NCI-H345 (cell line): ENCODE results near the gene HYPK.

Experiments
- DNase-seq: peaks from one replicate; lab custom pipeline; 2025; lab: John Stamatoyannopoulos, UW

HYPK gene

DNA sequence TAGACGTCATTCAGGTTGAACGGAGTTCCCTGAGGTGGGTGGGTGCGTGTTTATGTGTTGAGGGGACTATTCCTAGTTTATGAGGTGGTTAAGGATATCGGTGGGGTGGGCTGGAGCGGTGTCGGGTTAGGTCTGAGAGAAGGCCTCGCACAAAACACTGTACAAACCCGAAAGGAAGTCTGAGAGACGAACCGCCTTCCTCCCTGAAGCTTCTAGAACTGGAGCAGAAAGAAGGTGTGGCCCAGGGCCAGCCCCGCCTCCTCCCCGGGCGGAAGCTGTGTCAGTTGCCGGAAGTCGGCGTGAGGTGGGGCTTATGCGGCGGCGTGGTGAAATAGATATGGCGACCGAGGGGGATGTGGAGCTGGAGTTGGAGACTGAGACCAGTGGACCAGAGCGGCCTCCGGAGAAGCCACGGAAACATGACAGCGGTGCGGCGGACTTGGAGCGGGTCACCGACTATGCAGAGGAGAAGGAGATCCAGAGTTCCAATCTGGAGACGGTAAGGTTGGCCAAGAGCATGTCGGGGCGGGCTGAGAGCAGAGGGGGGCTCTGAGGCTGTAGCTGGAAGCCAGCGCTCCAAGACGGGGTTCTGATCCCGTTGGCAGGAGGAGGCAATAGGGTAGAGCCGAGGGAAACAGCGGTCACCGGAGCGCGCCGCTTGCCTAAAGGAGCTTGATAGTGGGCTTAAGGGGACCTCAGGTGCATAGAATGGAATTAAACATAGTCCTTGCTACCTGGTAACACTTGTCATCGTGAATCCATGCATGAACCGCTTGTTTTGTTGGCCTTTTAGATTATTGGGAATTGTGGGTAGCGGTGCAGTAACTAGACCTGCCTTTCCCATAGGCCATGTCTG, at the start of gene HYPK:
Gene HYPK, plus strand, starts transcription at position 314 of the 856 bp plus-strand sequence. Its CDS starts 24 bp downstream, at position 338.
- peak; percentile 78 for DNase-seq

GRCh38 chr15:43751885-43752284, 48.5 kb upstream of the HYPK start:
- no peak for DNase-seq

- DNase-seq = no peak
These were observed 37.6 kb upstream of the HYPK start for GRCh38 chr15:43762824-43763223.

- no peak for DNase-seq
These were observed 36.5 kb upstream of the HYPK start for GRCh38 chr15:43763819-43764446.

DNA sequence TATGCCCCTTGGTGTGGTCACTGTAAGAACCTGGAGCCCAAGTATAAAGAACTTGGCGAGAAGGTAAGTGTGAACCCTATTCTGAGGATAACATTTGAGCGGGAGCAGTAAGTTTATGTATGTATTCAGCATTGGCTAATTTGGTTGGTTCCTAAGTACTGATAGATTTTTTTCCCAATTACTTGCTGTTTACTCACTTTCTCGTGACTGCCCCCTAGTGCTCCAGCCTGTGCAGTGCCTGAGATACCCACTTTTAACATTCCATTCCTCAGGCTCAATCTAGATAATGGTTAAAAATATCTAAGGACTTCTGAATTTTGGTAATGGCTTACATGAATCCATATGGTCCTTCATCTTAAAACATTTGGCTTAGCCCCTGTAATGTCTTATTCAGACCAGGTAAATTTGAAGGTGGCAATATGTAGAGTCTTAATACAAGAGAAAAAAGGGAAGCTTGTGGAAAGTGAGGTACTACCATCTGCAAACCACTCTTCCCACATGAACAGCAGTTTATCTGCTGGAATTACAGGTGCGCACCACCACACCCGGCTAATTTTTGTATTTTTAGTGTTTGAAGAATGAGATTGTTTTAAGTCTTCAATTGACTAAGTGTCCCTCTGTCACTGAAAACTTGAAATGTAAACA, 30.7 kb upstream of the HYPK start:
- DNase-seq = peak; percentile 22

DNA sequence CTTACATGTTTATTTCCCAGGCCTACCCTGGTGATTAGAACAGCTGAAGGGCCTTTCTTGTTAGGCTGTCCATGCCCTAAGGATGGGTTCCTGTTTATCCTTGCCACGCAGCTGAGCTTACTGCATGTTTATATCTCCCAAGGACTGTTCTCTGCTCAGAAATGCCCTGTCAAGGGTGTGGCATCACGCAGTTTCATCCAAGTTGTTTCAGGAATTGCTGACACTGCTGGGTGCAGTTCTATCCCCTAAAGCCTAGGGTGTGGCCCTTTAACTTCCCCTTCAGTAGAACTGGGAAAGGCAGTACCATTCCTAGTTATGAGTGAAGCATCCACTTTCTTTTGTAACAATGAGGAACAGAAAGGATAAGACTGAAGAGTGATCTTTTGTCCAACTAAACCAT, 28.6 kb upstream of the HYPK start:
- DNase-seq = no peak

DNA sequence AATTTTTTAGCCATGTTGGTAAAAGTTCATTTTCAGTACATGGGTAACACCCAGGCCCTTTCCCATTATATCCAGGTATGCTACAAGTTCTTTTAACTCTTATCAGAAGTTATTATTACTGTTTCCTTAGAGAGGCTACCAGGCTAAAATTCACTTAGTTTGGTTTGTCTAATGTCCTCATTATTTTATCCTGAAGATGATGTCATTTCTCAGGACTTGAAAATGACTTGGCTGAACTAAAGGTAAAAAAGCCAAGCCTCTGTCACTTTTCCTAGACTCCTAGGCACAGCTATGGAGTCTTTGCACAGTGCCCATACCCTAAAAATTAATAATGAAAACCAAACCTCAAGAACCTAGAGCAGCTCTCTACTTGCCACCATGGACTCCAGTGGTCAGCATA, 27.8 kb upstream of the HYPK start:
- DNase-seq = no peak

GRCh38 chr15:43774062-43774461, 26.3 kb upstream of the HYPK start:
- DNase-seq = no peak

DNA sequence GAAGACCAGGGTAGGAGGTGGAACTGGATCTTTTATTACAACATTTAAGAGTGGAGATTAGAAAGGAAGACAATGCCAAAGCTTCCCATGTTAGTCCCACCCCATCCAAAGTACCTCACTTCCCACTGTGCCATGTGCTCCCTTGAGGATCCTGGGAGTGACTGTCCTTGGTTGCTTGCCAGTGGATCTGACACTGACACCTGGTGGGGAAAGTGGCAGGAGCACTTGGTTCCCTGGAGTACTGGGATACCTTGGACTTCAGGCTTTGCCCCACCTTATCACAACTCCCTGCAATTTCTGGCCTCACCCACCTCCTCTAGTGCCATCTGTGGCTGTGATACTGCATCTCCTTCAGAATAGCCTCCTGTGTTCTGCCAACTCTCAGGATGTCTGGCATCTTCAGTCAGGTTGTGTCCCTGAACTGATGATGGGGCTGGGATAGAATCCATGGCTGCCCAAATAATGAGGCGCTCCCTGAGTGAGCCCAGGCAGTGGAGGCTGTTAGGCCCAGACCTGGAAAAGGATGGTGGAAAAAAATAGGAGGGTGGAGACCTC, 24.9 kb upstream of the HYPK start:
- peak; percentile 82 for DNase-seq

DNA sequence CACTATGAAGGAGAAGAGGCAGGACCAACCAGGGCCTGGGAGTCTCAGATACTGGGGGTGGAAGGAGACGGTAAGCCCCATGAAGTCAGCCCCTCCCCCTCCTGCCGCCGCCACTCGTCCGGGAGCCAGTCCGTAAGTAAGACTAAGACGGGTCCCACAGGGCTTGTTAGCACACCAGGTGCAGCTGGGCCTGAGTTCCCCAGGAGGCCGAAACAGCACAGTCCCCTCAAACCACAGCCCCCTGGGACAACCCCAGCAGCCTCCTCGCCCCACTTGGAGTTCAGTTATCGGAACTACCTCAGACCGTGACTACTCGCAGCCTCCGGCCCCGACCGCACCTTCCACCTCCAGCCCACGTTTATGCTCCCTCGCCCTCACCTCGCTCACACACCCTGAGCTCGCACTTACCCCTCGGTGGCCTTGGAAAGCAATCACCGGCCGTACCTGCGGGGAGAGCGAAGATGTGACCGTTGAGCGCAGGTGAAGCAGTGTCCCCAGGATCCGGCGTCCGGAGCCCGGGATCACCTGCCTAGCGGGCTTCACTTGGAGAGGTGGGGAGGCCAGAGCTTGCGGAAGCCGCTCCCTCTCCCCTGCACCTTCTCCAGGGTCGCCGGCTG, 24.2 kb upstream of the HYPK start:
- peak; percentile 37 for DNase-seq

DNA sequence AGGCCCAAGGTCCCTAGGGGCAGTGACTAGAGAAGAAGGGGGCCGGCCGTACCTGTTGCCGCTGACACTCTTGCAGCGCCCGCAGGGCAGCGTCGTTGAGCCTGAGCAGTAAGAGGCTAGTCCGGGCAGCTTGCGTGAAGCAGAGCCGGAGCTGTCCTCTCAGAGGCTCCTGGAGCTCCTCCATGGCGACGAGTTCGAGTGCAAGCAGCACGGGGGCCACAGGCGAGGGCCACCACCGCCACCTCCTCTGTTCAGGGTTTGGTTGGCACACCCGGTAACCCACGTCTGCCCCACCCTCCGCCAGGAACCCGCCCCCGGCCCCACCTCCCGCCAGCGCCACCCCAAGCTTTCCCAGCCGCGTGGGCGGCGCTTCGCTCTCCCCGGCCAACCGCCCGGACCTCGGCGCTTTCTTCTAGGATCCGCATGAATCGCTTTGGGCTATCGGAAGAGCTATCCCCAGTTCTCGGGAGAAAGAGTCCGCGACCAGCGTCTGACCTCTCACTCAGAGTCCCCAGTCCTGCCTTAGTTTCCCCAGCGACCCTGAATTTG, 23.6 kb upstream of the HYPK start, which contains the start of gene ELL3:
Gene ELL3, minus strand, starts transcription at position 249 of the 549 bp plus-strand sequence. Its CDS starts 65 bp downstream, at position 184.
- peak; percentile 87 for DNase-seq

DNA sequence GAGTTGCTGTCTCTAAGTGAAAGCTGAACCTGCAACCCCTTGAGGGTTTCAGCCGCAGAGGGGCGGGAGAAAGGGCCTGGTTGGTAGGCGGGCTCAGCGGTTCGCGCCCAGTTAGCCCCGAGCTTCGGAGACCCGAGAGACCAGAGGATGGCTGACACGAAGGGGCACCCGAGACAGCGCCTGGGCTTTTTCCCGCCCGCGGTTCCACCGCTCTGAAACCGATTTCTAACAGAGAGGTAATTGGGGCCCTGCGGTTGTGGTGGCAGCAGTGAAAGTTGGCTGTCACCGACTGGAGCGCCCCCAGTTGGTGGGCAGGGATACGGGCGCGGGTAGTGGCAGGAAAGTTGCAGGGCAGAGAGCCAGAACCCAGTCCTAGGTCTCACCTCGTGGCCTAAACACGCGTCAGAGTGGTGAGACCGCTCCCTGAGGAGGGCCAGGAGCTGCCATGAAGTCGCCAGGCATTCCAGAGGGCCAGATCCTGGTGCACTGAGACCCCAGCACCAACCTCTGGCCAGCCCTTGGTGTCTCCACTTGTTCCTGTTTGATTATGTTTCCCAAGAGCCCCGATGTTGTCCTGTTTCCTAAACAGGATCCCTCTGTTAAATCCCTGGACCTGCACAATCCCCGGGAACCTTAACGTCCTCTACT, 23.0 kb upstream of the HYPK start:
- DNase-seq = peak; percentile 86

GRCh38 chr15:43779016-43779415, 21.4 kb upstream of the HYPK start:
- DNase-seq = no peak

DNA sequence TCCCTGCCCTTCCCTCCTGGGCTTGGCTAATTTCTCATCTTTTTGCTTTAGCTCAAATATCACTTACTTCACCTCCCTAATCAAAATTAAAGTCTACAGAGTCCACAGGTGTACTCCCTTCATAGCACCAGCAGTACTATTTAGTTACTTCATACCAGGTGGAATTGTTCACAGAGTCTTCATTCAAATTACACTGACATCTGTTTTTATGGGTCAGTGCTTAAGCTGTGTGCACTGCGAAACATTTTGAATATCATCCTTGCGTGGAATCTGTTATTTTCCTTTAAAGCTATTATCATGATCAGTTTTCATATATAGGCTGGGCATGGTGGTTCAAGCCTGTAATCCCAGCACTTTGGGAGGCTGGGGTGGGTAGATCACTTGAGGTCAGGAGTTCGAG, 11.0 kb upstream of the HYPK start:
- DNase-seq = no peak

- DNase-seq = peak; percentile 99
These were observed 8.2 kb upstream of the HYPK start, which contains the start of gene SERF2 for GRCh38 chr15:43791993-43792760. SERF2 (plus strand) TSS chr15:43792320; CDS start chr15:43792377, 57 bp downstream.

DNA sequence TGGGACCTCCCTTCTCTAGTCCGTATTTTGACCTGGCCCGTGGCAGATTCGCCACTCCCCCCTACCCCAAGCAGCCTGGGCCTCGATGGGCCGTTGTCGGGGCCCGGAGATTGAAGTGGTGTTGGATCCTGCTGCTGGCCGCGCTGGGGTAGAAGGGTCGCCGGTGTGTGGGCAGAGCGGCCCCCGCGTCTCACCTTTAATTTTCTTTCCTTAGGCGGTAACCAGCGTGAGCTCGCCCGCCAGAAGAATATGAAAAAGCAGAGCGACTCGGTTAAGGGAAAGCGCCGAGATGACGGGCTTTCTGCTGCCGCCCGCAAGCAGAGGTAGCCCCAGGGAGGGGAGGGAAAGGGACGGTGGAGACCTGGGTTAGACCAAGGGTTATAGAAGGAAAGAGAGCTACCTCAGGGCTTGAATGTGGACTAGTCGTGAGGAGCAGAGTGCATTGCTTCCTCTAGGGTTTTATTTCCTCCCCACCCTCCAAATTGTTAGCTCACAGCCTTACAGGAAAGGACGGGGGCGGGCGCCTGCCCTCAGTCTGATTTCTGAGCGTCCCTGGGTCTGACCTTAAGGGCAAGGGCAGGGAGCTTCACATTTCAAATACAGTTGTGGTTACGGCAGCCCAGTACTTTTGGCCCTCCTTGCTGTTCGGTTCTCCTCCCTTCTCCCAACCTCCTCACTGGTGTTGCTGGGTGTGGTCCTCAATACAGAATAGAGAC, 7.5 kb upstream of the HYPK start:
- peak; percentile 17 for DNase-seq

- no peak for DNase-seq
These were observed 6.8 kb upstream of the HYPK start for GRCh38 chr15:43793647-43794046.

DNA sequence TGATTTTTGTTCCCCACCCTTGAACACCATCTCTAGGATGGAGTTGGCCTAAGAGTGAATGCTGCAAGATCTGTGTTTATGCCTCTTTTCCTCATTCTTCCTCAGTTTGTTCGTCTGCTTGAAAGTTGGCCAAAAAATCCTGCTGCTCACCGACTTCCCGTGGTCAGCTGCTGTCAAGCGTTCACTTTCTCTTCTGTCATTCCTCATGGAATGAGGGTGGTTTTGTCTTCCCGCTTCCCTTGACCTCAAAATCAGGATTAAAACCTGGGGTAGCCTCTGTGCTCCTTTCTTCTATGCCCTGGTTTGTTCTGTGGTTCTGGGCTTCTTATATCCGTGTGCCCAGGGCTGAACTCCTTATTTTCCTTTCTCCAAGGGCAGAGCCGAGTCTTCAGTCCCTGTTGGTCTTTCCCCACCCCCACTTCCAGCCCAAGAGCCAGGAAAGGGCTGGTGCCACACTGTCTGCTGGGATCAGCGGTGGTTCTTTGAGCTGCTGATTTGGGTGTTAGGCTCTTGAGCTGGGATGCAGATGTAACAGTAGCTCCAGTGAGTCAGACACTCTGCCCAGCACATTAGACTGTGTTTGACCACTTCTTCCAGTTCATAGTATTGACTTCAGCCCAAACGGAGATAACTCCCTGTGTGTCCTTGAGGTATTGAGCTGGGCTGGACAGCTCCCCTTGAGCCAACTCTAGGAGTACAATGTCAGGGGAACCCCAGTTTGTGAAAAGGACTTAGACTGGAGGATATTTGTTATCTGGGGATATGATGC, 5.9 kb upstream of the HYPK start:
- no peak for DNase-seq

- DNase-seq = no peak
These were observed 5.2 kb upstream of the HYPK start for GRCh38 chr15:43795197-43795596.
